Esophagus squamous epithelium (tissue), 4 donors: ENCODE measurements around the gene KRTAP12-3.

Source experiments
- POLR2A ChIP-seq, 4 donors: fragments of 450-650 bp; IDR thresholded peaks; one replicate each; pipeline ENCODE4 v1.6.1; 2017; ENCODE audit warnings: antibody characterized with exemption in 4 of 4, mild to moderate bottlenecking in 4 of 4, moderate library complexity in 3 of 4
- TF ChIP-seq, protein P1 (sequence below), 6 experiments: fragments of 450-650 bp in 4 of 6; fragments of 200-600 bp in 2 of 6; sonication (generic) in 2 of 6; IDR thresholded peaks; one replicate each; pipeline ENCODE4 v1.5.1; 2016 to 2019; ENCODE audit warnings: antibody characterized with exemption in 6 of 6, mild to moderate bottlenecking in 4 of 6, moderate library complexity in 4 of 6

DNA sequence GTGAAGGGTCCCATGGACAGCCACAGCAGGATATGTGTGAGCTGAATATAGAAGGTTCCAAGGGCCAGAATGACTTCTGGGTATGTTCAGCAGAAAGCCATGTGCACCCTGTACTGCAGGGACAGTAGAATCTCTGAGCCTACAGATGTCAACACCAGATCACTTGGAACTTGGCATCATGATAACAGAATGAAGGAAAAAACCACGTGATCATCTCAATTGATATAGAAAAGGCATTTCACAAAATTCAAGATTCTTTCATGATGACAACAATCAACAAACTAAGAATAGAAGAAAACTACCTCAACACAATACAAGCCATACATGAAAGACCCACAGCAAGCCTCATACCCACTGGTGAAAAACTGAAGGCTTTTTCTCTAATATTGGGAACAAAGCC is 9.9 kb downstream of the KRTAP12-3 start:
- TF ChIP-seq POLR2A (IDR thresholded peaks at IDR 0.05), result no peak
- TF ChIP-seq, protein P1, sequence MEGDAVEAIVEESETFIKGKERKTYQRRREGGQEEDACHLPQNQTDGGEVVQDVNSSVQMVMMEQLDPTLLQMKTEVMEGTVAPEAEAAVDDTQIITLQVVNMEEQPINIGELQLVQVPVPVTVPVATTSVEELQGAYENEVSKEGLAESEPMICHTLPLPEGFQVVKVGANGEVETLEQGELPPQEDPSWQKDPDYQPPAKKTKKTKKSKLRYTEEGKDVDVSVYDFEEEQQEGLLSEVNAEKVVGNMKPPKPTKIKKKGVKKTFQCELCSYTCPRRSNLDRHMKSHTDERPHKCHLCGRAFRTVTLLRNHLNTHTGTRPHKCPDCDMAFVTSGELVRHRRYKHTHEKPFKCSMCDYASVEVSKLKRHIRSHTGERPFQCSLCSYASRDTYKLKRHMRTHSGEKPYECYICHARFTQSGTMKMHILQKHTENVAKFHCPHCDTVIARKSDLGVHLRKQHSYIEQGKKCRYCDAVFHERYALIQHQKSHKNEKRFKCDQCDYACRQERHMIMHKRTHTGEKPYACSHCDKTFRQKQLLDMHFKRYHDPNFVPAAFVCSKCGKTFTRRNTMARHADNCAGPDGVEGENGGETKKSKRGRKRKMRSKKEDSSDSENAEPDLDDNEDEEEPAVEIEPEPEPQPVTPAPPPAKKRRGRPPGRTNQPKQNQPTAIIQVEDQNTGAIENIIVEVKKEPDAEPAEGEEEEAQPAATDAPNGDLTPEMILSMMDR (IDR thresholded peaks at IDR 0.05), result no peak
